Choroid plexus epithelial cell (primary cell): ENCODE results near the gene VPS72.

ENCODE experiments used
- DNase-seq: peaks from one replicate; pipeline ENCODE4 v3.0.0-alpha.2; 2010; ENCODE audit warnings: low read depth
- H3K4me3 ChIP-seq: 2 replicates; pipeline ENCODE4 v1.5.1; 2011; ENCODE audit warnings: low read depth, mild to moderate bottlenecking, control low read depth, low read length, moderate library complexity
- TF ChIP-seq, protein P1 (sequence below): conservative IDR thresholded peaks from 2 replicates; pipeline ENCODE4 v1.5.1; 2011; ENCODE audit warnings: low read depth, mild to moderate bottlenecking, control low read depth, inconsistent platforms, low read length, moderate library complexity

VPS72 gene

GRCh38 chr1:151184211-151184610 is 5.8 kb downstream of the VPS72 start:
- DNase-seq, result no peak
- H3K4me3 ChIP-seq, result no peak overlapping the region
- TF ChIP-seq, protein P1, sequence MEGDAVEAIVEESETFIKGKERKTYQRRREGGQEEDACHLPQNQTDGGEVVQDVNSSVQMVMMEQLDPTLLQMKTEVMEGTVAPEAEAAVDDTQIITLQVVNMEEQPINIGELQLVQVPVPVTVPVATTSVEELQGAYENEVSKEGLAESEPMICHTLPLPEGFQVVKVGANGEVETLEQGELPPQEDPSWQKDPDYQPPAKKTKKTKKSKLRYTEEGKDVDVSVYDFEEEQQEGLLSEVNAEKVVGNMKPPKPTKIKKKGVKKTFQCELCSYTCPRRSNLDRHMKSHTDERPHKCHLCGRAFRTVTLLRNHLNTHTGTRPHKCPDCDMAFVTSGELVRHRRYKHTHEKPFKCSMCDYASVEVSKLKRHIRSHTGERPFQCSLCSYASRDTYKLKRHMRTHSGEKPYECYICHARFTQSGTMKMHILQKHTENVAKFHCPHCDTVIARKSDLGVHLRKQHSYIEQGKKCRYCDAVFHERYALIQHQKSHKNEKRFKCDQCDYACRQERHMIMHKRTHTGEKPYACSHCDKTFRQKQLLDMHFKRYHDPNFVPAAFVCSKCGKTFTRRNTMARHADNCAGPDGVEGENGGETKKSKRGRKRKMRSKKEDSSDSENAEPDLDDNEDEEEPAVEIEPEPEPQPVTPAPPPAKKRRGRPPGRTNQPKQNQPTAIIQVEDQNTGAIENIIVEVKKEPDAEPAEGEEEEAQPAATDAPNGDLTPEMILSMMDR, result no peak

GRCh38 chr1:151176514-151177045 is 13.4 kb downstream of the VPS72 start:
- no peak overlapping the region for H3K4me3 ChIP-seq
- TF ChIP-seq, protein P1, result no peak
- no peak for DNase-seq

DNA sequence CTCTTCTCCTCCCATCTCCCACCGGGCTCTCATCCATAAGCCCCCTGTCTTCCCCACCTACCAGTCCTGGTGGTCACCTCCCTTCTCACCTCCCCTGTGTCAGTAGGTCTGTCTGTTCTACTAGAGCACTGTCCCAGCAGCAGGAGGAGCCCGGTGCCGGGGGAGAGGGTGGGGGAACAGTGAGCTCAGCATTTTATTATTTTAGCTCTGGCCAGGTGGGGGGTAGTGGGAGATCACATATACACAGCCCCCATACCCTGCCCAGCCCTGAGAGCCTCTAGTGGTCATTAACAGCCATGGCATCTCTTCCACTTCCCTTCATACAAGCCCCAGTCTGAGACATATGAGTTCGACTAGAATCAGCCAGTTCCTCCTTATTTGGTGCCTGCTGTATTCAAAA is 14.1 kb downstream of the VPS72 start, which contains the start of gene TMOD4:
Gene TMOD4 (minus strand): TSS at position 119 of the 400 bp plus-strand sequence. CDS start 1,106 bp downstream, outside the sequence.
- DNase-seq, result peak; percentile 56
- TF ChIP-seq, protein P1, result peak; percentile 77
- H3K4me3 ChIP-seq, result no peak within 1 kb of the TSS

DNA sequence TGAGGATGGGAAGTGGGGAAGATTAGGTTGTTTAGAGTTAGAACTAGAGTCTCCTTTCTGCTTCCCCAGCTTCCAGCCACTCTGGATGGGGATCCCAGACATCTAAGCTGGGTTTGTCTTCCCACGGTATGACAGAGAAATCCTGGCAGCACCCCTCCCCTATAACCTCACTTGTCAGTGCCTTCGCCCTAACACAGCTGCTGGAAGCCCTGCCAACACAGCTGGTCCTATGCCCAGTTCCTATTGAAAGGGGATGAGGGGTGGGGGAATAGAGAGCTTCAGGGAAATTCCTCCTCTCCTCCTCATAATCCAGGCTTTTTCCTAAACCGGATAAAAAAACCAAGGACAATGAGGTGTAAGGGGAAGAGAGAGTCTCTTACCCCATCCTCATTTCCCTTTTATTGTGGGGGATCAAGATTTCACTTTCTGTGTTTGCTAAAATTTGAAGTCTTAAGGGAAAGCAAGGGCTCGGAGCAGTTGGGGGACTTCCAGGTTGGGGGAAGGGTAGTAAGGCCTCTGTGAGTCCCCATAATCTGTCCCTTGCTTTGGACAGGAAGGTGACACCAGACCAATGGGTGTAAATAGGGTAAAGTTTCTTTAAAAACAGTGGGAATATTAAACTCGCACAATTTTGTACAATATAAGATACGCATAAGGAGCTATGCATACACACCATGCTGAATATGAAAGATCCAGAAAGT is 14.8 kb downstream of the VPS72 start:
- DNase-seq, result no peak
- TF ChIP-seq, protein P1, result no peak

DNA sequence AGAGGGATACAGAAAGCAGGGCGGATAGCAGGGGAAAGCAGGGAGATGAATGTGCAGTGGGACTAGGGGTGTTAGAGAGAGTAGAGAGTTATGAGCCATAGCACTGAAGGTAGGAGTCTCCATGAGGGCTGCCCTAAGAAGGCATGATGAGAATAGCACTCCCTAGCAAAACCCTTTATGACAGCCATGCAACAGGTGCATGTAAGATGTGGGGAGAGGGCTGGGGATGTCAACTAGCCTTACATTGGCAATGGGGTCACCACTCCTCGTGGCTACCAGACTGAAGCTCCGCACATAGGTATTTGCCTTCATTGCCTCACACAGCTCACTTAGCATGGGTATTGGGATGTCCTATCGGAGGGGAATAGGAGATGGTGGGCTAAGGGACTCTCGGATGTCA is 18.8 kb downstream of the VPS72 start:
- TF ChIP-seq, protein P1, result no peak
- DNase-seq, result no peak
- no peak overlapping the region for H3K4me3 ChIP-seq

More for the DNA sequence above, 14.8 kb downstream of the VPS72 start:
- H3K4me3 ChIP-seq, result no peak overlapping the region

DNA sequence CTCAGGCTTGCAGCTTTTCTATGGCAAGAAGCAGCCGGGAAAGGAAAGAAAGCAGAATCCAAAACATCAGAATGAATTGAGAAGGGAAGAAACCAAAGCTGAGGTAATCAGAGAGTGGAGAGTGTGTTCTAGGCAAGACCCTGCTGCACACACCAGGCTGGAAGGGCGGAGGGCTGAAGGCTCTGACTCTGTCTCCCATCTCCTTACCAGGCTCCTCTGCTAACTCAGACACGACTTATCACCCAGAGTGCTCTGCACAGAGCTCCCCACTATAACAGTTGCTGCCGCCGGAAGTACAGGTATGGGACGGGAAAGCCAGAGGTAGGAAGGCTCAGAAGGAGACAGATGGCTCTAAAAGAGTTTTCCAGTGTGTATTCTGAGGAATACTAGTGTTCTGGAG is 22.9 kb downstream of the VPS72 start:
- H3K4me3 ChIP-seq, result peak overlapping the region; percentile 96
- TF ChIP-seq, protein P1, result no peak
- DNase-seq, result no peak

GRCh38 chr1:151166505-151166956 is 23.5 kb downstream of the VPS72 start:
- peak overlapping the region; percentile 96 for H3K4me3 ChIP-seq
- DNase-seq, result peak; percentile 79
- TF ChIP-seq, protein P1, result no peak
